Neural crest cell (in vitro differentiated cells): ENCODE measurements around the gene PTH1R. TPM values are rescaled to one million over a fixed set of nuclear protein-coding genes. Genes with fewer than 3 reads are reported as not detected.

ENCODE experiments used
- DNase-seq: peaks from one replicate; pipeline ENCODE4 v3.0.0; 2021; ENCODE audit warnings: low read depth, mixed read lengths, low spot score
- H3K27ac Mint-ChIP-seq: one replicate; pipeline ENCODE4 v1.8.0; 2021; ENCODE audit warnings: mild to moderate bottlenecking, mixed read lengths; ENCODE audit not compliant: unreplicated experiment
- H3K27me3 Mint-ChIP-seq: 2 replicates; pipeline ENCODE4 v1.8.0; 2021; ENCODE audit warnings: low read depth, mild to moderate bottlenecking, mixed read lengths
- H3K36me3 Mint-ChIP-seq: 2 replicates; pipeline ENCODE4 v1.8.0; 2021; ENCODE audit warnings: low read depth, mild to moderate bottlenecking, mixed read lengths
- H3K4me1 Mint-ChIP-seq: 2 replicates; pipeline ENCODE4 v1.8.0; 2021; ENCODE audit warnings: mixed read lengths
- H3K4me3 Mint-ChIP-seq: one replicate; pipeline ENCODE4 v1.8.0; 2021; ENCODE audit warnings: mild to moderate bottlenecking, mixed read lengths
- H3K9me3 Mint-ChIP-seq: 2 replicates; pipeline ENCODE4 v1.8.0; 2021; ENCODE audit warnings: mixed read lengths
- total RNA-seq: library from RNA; stranded (reverse); gene quantifications from 2 replicates; pipeline ENCODE4 v1.2.1, GENCODE V29; 2021
- TF ChIP-seq, protein P1 (sequence below): fragments of 200-600 bp; sonication (generic); conservative IDR thresholded peaks from 2 replicates; pipeline ENCODE4 v1.5.0; 2021; ENCODE audit warnings: antibody characterized with exemption, mild to moderate bottlenecking

Gene PTH1R
- total RNA-seq, 1 donor from 2014 or later = 0.14 TPM

DNA sequence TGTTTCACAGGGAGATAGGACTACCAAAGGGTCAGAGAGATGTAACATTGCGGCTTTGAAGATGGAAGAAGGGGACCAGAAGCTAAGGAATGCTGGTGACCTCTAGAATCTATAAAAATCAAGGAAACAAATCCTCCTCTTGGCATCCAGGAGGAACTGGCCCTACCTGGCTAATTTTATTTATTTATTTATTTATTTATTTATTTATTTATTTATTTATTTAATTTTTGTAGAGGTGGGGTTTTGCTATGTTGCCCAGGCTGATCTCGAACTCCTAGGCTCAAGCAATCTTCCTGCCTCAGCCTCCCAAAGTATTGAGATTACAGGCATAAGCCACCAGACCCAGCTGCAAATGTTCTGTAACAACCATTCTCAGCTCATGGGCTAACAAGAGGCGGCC, 34.0 kb upstream of the PTH1R start:
- Mint-ChIP-seq H3K9me3 (peaks cover 20% of the 10 kb centered on the region), H3K27me3 (peaks cover 13% of the 10 kb centered on the region), H3K4me1 (peaks cover 5% of the 10 kb centered on the region), H3K4me3 (no peak overlapping the region), H3K27ac (no peak overlapping the region), H3K36me3 (peaks cover 4% of the 10 kb centered on the region)
- no peak for DNase-seq
- TF ChIP-seq, protein P1, sequence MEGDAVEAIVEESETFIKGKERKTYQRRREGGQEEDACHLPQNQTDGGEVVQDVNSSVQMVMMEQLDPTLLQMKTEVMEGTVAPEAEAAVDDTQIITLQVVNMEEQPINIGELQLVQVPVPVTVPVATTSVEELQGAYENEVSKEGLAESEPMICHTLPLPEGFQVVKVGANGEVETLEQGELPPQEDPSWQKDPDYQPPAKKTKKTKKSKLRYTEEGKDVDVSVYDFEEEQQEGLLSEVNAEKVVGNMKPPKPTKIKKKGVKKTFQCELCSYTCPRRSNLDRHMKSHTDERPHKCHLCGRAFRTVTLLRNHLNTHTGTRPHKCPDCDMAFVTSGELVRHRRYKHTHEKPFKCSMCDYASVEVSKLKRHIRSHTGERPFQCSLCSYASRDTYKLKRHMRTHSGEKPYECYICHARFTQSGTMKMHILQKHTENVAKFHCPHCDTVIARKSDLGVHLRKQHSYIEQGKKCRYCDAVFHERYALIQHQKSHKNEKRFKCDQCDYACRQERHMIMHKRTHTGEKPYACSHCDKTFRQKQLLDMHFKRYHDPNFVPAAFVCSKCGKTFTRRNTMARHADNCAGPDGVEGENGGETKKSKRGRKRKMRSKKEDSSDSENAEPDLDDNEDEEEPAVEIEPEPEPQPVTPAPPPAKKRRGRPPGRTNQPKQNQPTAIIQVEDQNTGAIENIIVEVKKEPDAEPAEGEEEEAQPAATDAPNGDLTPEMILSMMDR = no peak

GRCh38 chr3:46844397-46844796, 33.1 kb upstream of the PTH1R start:
- peaks cover 13% of the 10 kb centered on the region for H3K27me3 Mint-ChIP-seq
- H3K9me3 Mint-ChIP-seq = peaks cover 14% of the 10 kb centered on the region
- no peak overlapping the region for H3K27ac Mint-ChIP-seq
- TF ChIP-seq, protein P1 = no peak
- no peak for DNase-seq
- peaks cover 14% of the 10 kb centered on the region for H3K4me1 Mint-ChIP-seq
- H3K36me3 Mint-ChIP-seq = no peaks in the 10 kb centered on the region
- no peak overlapping the region for H3K4me3 Mint-ChIP-seq

- peaks cover 13% of the 10 kb centered on the region for H3K27me3 Mint-ChIP-seq
- no peak overlapping the region for H3K4me3 Mint-ChIP-seq
- H3K9me3 Mint-ChIP-seq = peaks cover 14% of the 10 kb centered on the region
- no peak for DNase-seq
- TF ChIP-seq, protein P1 = no peak
- no peak overlapping the region for H3K27ac Mint-ChIP-seq
- peaks cover 14% of the 10 kb centered on the region for H3K4me1 Mint-ChIP-seq
- H3K36me3 Mint-ChIP-seq = no peaks in the 10 kb centered on the region
Measured at GRCh38 chr3:46844881-46845312, 32.6 kb upstream of the PTH1R start.

DNA sequence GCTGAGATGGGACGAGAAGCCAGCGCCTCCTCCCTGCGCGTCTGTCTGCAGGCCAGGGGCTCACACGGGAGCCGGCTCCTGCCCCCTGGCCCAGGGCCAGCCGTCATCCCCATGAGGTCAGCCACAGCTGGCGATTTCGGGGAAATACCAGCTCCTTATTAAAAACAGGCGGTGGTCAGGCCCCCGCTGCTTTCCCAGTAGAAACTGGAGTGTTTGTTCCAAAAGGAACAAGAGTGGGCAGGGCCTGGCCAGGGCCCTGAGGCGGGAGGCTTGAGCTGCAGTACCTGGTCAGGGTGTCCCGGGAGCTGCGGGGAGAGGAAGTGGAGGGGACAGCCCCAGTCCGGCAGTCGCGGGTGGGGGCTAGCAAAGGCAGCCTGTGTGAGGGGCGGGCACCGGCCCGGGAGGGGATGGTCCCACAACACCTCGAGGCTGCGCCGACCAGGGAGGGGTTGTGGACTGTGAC, 32.1 kb upstream of the PTH1R start:
- TF ChIP-seq, protein P1 = no peak
- Mint-ChIP-seq H3K27me3 (peaks cover 13% of the 10 kb centered on the region), H3K4me3 (no peak overlapping the region), H3K36me3 (no peaks in the 10 kb centered on the region), H3K27ac (no peak overlapping the region), H3K4me1 (peaks cover 14% of the 10 kb centered on the region), H3K9me3 (peaks cover 12% of the 10 kb centered on the region)
- DNase-seq = no peak

DNA sequence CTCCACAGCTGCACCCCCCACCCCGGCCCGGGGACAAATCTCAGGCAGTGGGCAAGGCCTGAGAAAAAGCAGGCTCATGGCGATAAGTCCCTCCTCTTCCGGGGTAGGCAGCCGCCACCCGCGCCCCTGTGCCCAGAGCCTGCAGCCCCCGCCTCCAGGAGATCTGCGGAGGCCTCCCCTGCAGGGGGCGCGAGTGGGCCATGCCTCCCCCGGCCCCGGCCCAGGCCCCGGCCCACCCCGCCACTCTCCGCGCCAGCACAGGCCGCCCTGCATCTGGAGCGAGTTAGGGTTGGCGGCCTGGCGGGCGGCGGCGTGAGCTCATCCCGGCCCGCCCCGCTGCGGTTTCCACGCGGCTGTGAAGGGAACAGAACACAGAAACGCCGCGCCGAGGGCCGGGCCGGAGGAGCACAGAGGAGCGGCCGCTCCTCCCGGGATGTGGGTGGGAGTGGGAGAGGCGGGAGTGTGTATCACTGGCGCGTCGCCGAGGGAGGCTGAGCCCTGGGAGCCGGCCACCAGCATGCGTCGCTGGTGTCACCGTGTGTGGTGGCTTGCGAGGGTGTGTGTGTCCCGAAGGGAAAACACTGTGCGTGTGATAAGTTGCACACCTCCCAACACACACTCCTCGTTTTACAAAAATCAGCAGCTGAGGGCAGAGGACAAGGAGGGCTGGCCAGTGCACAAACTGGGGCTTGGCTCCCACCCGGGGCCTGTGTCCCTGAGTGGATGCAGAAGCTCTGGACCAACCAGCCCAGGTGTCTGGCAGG, 31.5 kb upstream of the PTH1R start:
- Mint-ChIP-seq H3K4me3 (no peak overlapping the region), H3K27ac (no peak overlapping the region), H3K27me3 (peaks cover 13% of the 10 kb centered on the region), H3K36me3 (no peaks in the 10 kb centered on the region), H3K4me1 (peaks cover 14% of the 10 kb centered on the region), H3K9me3 (peaks cover 10% of the 10 kb centered on the region)
- TF ChIP-seq, protein P1 = peak; percentile 63
- no peak for DNase-seq
